Measurements from ENCODE around the gene ALB. TPM values are rescaled to one million over a fixed set of nuclear protein-coding genes. Genes with fewer than 3 reads are reported as not detected.

The ALB gene
- total RNA-seq, 1 donor = not detected

GRCh38 chr4:73396304-73396703 is 7.8 kb upstream of the ALB start:
- no peak for TF ChIP-seq CTCF (IDR thresholded peaks at IDR 0.05; ENCODE audit: insufficient read depth, low read depth, low read length)

GRCh38 chr4:73396993-73397972 is 6.8 kb upstream of the ALB start:
- H3K4me3 ChIP-seq (ENCODE audit: low read depth, low read length) = no peak overlapping the region
- DNase-seq (ENCODE audit: low read depth) = no peak
- TF ChIP-seq CTCF (IDR thresholded peaks at IDR 0.05; ENCODE audit: insufficient read depth, low read depth, low read length) = no peak

More at GRCh38 chr4:73396304-73396703, 7.8 kb upstream of the ALB start:
- DNase-seq (ENCODE audit: low read depth) = no peak
- H3K4me3 ChIP-seq (ENCODE audit: low read depth, low read length) = no peak overlapping the region

GRCh38 chr4:73401412-73401811 is 2.7 kb upstream of the ALB start:
- TF ChIP-seq CTCF (IDR thresholded peaks at IDR 0.05; ENCODE audit: insufficient read depth, low read depth, low read length) = no peak
- no peak for DNase-seq (ENCODE audit: low read depth)
- no peak overlapping the region for H3K4me3 ChIP-seq (ENCODE audit: low read depth, low read length)

GRCh38 chr4:73404457-73404856 is 370 bp downstream of the ALB start:
- no peak for DNase-seq (ENCODE audit: low read depth)
- no peak for TF ChIP-seq CTCF (IDR thresholded peaks at IDR 0.05; ENCODE audit: insufficient read depth, low read depth, low read length)
- H3K4me3 ChIP-seq (ENCODE audit: low read depth, low read length) = no peak overlapping the region

GRCh38 chr4:73405138-73405537 is 1.1 kb downstream of the ALB start:
- no peak for DNase-seq (ENCODE audit: low read depth)
- no peak overlapping the region for H3K4me3 ChIP-seq (ENCODE audit: low read depth, low read length)
- TF ChIP-seq CTCF (IDR thresholded peaks at IDR 0.05; ENCODE audit: insufficient read depth, low read depth, low read length) = no peak

- no peak overlapping the region for H3K4me3 ChIP-seq (ENCODE audit: low read depth, low read length)
- TF ChIP-seq CTCF (IDR thresholded peaks at IDR 0.05; ENCODE audit: insufficient read depth, low read depth, low read length) = no peak
- no peak for DNase-seq (ENCODE audit: low read depth)
Observed at GRCh38 chr4:73406548-73406875, 2.4 kb downstream of the ALB start.
